ENCODE measurements around the gene ME3.
"Not testable (repeated sequence)": the region's sequence is repeated elsewhere in the genome, so short reads cannot be mapped to it uniquely, and the experiment has no call there.

The ME3 gene

DNA sequence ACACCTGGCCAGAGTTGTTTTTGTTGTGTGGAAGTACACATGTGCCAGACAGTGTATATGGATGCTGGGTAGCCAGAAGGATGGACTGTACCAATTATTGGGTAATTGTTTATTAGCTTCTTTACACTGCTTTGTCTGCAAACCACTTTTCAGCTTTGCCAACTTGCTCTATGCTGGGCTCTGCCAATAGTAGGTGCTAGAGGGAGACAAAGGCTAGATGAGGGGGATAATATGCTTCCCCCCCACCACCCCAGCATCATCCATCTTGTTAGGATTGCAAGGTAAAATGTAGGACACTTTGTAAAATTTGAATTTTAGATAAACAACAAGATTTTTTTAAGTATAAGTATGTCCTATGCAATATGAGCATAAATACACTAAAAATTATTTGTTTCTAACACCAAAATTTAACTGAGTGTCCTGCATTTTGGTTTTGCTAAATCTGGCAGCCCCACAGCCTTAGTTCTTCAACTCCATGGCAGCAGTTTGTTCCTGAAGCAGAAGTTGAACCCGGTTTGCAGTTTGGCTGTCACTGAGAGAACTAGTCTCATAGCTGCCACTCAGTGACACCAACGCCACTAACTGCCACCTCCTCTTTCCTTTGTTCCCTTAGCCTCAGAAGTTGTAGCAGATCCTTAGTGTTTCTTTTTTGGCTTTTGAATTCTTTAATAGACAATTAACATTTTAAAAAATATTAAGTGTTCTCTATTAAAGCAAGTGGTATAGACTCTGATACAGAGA is 219.0 kb downstream of the ME3 start:
- no peak for DNase-seq

DNA sequence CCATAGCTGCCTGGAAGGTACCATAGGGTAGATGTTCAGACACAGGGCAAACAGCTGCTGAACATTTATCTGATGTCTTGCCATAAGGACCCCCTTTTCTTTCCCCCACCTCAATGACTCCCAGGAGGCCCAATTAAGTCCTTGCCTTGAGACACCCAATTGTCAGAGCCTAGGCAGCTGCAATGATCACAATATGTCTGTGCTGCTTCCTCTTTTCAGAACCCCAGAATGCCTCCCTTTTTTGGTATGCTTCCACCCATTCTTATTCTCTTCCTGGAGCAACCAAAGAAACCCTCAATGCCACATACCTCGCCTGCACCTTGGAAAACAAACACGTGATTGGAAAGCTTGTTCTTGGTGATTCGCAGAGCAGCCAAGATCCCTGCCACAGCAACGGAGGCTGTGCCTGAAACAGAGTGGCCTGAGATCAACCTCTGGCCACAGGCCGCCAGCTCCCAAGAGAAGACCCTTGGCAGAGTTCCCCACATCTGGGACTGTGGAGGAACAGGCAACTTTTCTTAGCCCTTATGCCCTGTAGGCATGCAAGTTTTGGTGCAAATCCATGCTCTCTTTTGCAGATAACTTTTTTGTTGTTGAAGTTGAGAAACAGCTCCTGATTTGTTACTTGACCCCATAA is 222.3 kb downstream of the ME3 start:
- DNase-seq: no peak

DNA sequence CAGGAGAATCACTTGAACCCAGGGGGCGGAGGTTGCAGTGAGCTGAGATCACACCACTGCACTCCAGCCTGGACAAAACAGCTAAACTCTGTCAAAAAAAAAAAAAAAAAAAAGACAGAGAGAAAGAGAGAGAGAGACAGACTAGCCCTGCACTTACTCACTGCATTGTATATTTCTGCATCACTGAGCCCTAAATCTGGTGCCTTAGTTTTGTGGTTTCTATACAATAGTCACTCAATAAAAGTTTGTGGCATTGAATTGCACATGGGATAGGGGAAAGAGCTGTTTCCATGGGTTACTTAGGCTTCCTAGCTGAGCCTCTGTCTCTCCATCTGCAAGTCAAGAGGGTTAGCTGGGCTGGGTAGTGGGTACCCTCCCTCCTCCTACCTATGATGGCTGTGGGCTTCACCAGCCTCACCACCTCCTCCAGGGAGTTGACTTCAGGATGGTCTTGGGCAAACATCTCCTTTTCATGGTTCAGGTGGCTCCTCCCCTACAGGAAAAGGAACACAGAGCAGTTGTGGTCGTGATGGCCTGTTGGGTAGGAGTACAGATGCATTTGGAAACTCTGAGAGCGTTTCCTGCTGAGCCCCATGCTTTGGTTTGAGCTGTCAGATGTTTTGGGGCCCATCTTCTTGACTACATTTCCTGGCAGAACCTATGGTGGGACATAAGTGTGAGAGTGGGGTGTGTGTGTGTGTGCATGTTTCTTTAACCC is 224.5 kb downstream of the ME3 start:
- DNase-seq: no peak

DNA sequence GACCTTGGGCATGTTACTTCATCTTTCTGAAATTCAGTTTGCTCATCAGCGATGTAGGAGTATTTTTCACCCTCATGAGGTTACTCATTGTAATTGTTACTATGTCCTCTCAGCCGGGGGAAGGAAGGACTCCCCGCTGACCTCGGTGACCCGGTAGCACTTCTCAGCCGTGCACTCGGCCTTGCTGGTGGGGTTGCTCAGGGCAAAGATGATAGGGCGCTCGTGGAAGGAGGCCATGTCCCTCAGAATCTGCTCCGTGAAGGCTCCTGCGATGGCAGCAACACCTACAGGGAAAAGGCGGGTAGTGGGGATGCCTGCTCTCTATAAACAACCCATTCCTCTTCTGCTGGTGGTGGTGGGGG is 225.5 kb downstream of the ME3 start:
- DNase-seq: no peak

DNA sequence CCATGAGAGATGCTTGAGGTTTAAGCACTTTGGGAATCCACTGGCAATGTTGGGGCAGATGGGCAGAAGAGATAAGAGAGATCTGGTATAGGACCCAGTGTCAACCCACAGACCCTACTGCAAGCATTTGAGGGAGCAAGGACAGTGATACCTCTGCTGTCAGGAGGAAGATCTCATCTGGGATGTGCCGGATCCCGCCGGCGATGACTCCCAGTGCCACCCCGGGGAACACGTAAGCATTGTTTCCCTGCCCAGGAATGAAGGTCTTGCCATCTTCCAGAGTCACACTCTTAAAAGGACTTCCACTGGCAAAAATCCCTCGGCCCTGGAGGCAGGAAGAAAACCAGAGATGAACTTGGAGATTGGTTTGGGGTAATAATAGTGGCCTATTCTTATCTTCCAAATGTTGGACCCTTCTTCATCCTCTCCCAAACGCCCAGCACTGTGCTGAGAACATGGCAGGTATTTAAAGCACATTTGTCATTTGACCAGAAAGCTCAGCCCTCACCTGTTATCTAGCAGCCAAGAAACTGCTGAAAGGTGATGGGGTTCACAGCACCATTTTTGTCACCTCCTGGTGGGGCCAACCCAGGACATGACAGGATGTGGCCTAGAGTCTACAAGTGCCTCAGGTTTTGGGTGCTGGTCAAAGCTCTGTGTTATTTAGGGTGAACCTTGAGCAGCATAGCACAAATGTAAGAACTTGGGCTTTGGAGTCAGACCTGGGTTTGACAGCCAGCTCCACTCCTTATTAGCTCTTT is 226.1 kb downstream of the ME3 start:
- no peak for DNase-seq

DNA sequence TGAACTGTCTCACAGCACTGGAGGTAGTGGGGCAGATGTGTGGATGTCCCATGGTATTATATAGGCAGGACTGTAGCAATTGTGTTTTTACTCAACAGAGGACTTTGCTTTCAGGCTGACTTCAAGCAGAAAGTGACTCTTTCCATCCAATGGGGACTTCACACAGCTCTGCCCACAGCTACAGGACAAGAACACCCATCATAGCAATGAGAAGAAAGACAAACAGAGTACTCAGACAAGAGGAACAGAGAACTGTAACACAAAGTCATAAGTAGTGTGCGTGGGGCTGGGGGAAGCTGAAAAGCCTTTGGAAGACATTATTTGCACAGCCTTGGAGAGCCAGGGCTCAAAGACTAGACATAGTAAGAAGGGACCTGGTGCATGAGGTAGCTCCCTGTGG is 227.4 kb downstream of the ME3 start:
- DNase-seq: no peak

DNA sequence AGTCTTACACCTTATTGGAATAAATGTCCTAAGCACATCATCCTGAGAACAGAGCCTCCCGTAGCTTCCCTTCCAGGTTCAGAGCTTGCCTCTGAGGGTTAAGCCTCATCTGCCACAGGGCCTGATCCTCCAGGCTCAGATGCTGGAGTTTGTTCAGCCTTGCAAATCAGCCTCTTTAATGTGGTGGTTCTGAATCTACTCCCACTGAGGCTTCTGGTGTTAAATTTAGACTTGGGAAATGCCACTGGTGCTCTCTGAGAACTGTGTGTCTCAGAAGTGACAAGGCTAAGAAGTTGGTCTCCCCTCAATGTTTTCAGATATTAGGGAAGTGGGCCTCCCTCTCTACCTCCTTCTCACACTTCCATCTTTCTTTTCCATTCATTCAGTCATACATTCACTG is 229.0 kb downstream of the ME3 start:
- DNase-seq: no peak

DNA sequence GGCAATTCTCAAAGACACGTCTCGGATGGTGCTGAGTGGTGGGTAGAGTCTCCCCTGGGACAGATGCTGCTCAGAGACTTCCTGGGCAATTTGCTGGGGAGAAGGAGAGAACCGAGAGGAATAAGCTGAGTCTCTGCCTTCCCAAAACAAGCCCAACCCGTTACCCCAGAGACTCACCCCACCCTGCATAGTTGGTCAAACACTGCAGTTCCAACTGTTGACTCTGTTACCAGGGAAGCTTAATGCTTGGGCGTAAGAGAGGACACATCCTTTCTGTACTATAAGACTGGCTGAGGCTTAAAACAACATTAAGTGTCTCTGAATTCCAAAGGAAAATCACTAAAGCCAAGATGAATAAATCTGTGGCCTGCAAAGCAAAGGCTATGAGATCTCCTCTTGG is 229.6 kb downstream of the ME3 start:
- DNase-seq: no peak

DNA sequence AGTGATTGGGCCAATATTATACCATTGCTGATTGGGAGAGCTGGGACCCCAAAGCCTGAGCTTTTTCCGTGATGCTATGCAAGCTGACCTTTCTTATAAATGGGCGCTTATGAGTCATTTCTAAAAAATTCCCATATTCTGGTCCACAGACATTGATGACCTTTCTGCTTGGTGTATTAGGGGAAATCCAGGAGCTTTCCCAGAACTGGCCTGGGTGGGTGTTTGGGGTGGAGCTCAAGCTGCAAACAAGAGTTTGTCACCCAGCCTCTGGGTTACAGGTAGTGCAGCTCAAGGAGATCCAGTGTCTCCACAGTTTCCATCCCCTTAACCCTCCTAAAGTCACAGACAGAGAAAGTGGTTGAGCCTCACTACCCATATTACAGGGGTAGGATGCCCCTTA is 230.0 kb downstream of the ME3 start:
- DNase-seq: no peak

DNA sequence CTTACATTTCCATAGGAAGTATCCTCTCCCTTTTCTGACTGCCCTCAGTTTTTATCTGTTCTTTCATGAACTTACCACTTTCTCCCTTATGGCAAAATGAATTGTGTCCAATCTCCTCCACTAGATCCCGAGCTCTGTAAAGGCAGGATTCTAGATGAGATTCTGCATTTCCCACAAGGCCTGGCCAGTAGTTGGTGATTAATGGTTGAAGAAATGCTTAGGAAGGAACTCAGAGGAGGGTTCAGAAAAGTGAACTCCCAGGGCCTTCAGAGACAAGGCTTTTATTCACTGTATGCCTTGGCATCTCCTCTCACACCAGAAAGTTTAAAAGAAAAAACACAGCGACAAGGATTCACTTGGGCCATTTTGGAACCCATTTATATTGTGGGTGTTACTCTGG is 231.6 kb downstream of the ME3 start:
- no peak for DNase-seq

DNA sequence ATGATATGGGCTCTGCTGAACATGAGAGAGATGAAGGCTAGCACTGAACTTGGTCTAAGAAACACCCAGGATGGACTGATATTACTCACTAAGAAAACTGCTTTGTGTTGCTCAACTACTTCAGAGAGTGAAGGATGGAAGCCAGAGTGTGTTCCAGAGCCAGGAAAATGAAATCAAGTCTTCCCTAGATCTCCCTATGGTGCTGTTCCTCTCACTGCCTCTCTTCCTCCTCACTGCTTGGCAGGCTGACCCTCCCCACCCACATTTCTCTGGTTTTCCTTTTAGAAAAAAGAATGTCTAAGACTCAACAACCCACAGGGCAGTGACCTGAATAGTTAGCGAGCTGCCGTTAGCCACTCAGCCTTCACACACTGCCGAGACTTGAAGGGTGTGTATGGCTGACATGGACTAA is 232.1 kb downstream of the ME3 start:
- DNase-seq: no peak

DNA sequence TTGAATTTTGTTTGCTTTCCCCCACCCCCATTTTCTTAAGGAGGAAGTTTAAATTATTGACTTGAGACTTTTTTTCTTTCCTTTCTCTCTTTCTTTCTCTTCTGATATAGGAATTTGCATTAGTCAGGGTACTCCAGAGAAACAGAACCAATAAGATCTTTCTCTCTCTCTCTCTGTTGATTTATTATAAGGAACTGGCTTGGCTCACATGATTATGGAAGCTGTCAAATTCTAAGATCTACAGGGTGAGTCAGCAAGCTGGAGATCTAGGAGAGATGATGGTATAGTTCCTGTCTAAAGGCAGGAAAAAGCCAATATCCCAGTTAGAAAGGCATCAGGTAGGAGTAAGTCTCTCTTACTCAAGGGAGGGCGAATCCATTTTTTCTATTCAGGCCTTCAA is 233.7 kb downstream of the ME3 start:
- no peak for DNase-seq

DNA sequence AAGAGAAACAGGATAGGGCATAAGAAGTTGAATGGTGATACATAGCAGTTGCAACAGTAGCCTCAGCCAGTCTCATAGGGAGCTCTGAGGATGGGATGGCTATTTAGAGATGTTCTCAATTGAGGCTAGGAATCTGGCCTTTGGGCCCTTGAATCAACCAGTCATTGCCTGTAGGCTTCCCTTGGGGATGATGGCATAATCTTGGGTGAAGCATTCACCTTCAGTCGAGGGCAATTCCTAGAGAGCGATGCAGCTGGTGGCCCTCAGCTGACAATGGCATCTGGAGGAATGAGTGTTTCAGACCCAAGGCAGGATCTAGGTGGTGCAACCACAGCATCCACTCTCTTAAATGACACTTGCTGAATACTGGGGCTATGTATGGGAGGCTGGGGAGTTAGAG is 236.7 kb downstream of the ME3 start:
- DNase-seq: no peak

DNA sequence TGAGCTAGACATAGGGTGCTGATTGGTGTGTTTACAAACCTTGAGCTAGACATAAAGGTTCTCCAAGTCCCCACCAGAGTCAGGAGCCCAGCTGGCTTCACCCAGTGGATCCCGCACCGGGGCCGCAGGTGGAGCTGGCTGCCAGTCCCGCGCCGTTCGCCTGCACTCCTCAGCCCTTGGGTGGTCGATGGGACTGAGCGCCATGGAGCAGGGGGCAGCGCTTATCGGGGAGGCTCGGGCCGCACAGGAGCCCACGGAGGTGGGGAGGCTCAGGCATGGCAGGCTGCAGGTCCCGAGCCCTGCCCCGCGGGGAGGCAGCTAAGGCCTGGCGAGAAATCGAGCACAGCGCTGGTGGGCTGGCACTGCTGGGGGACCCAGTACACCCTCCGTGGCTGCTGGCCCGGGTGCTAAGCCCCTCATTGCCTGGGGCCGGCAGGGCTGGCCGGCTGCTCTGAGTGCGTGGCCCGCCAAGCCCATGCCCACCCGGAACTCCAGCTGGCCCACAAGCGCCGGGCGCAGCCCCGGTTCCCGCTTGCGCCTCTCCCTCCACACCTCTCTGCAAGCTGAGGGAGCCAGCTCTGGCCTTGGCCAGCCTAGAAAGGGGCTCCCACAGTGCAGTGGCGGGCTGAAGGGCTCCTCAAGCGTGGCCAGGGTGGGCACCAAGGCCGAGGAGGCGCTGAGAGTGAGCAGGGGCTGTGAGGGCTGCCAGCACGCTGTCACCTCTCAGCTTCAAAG is 238.9 kb downstream of the ME3 start:
- not testable (repeated sequence) for DNase-seq

DNA sequence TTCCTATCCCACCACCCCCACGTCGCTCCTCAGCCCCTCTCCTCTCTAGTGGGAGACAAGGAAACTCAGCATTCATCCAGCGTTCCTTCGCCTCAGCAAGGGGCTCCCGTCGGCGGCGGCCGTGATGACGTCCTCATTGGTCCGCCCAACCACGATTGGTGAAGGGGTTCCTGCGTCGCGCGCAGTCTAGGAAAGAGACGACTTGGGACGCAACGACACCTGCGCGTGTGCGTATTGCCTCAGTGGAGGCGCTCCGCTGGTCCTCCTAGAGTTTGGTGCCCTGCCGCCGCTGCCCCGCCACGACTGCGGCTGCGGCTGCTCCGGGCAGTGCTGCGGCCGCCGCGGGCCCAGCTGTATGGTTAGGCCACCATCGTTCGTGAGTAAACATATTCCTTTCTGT is 241.2 kb downstream of the ME3 start:
- DNase-seq: no peak

DNA sequence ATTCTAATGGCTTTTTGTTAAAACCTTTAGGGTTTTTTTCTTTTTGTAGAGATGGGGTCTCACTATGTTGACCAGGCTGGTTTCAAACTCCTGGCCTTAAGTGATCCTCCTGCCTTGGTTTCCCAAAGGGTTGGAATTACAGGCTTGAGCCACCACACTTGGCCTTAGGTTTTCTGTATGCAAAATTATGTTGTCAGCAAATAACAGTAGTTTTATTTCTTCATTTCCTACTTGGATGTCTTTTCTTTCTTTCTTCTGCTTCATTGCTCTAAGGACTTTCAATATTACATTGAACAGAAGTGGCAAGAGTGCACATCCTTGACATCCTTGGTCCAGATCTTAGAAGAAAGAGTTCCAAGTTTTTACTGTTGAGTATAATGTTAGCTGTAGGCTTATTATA is 245.0 kb downstream of the ME3 start:
- no peak for DNase-seq

DNA sequence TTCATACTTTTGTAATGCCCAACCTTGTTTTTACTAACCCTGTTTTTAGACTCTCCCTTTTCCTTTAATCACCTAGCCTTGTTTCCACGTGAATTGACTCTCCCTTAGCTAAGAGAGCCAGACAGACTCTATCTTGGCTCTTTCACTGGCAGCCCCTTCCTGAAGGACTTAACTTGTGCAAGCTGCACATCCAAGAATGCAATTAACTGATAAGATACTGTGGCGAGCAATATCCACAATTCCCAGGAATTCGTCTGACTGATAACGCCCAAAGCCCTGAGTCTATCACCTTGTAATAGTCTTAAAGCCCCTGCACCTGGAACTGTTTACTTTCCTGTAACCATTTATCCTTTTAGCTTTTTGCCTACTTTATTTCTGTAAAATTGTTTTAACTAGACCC is 248.9 kb downstream of the ME3 start:
- DNase-seq: not testable (repeated sequence)

DNA sequence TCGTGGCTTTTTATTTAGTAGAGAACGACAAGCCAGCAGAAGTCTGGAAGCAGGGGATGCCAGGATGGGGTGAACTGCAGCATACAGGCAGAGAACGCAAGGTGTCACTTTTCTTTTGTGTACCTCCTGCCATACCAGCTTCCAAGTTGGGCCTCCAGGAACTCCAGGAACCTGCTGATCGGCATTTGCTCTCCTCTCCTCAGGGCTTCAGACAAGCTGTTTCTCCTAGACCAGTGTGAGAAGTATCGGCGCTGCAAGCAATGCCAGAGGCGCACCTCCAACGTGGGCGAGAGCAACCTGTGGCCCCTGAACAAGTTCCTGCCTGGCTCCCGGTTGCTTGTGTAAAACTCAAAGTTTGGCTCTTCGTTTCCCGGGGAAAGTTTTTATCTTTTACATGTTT is 250.0 kb downstream of the ME3 start:
- no peak for DNase-seq

DNA sequence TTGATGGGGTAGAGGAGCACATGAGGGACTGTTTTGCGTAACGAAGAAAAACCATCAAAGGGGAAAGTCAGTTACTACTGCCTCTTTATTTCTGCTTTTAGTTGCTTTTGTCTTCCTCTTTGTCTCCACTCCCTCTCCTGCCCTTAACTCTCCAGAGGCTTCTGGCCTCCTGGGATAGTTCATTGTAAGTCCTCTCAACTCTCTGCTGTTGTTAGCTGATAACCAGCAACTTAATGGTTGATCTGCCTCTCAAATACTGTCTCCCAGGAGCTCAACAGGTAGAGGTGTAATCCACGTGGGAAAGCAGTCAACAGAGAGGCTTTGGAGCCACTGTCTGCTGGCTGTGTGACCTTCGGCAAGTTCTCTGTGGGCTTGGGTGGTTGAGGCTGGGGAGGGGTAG is 250.5 kb downstream of the ME3 start:
- no peak for DNase-seq

DNA sequence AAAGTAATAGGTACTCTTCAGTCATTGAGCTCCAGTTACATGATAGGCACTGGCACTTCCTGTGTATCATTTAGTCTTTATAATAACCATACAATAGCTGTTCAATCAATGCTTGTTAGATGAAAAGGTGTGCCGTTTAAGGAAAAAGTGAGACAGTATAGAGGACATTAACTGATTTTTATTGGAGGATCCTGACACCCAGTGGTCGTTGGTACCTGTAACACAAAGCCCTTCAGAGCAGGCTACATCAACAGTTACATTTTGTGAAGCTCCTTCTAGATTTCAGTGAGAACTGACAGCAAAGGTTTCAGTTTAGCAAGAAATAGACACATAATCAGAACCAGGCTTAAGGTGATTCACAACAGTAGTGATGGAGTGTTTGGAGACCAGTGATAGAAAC is 253.5 kb downstream of the ME3 start:
- DNase-seq: no peak

DNA sequence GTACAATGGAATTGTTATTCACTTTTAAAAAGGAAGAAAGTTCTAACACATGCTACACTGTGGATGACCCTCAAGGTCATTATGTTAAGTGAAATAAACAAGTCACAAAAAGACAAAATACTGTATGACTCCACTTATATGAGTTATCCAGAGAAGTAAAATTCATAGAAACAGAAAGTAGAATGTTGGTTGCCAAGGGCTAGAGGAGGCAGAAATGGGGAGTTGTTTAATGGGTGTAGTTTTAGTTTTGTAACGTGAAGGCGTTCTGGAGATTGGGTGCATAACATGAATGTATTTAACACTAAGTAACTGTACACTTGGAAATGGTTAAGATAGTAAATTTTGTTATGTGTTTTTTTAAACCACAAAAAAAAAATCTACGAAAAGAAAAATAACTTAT is 253.9 kb downstream of the ME3 start:
- no peak for DNase-seq

DNA sequence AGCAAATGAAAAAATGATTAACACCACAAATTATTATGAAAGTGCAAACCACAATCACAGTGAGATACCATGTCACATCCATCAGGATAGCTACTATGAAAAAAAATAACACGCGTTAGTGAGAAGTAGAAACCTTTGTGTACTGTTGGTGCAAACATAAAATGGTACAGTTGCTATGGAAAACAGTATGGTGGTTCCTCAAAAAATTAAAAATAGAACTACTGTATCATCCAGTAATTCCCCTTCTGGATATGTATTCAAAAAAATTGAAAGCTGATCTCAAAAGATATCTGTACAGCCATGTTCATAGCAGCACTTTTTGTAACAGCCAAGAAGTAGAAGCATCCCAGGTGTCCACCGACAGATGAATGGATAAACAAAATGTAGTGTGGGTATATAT is 254.3 kb downstream of the ME3 start:
- no peak for DNase-seq

DNA sequence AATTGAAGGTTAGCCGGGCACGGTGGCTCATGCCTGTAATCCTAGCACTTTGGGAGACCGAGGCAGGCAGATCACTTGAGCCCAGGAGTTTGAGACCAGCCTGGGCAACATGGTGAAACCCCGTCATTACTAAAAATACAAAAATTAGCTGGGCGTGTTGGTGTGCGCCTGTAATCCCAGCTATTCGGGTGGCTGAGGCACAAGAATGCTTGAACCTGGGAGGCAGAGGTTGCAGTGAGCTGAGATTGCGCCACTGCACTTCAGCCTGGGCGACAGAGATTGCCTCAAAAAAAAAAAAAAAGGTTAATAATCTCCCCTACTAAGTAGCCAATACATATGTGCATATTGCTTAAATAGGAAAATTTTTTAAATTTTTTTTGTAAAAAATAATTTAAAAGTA is 255.5 kb downstream of the ME3 start:
- not testable (repeated sequence) for DNase-seq
